GM23338 (cell line): ENCODE measurements around the gene PSMD3. TPM values are rescaled to one million over a fixed set of nuclear protein-coding genes. Genes with fewer than 3 reads are reported as not detected.

Experiments used
- ATAC-seq: fragments of 200-7000 bp; cut with Tn5 transposase; 3 replicates; pipeline ENCODE4 v1.9.1; 2020
- DNase-seq: peaks from one replicate; pipeline ENCODE4 v3.0.0-alpha.2; 2015; ENCODE audit warnings: low spot score
- H2AFZ ChIP-seq: fragments of 200-600 bp; sonication (generic); 2 replicates; pipeline ENCODE4 v1.8.0; 2016; ENCODE audit warnings: antibody characterized with exemption, mild to moderate bottlenecking, moderate library complexity
- H3F3A ChIP-seq: fragments of 200-600 bp; sonication (generic); replicated peaks from 2 replicates; pipeline ENCODE4 v1.8.0; 2017; ENCODE audit warnings: antibody characterized with exemption, mixed run types, low read depth
- H3K27ac ChIP-seq: fragments of 200-600 bp; sonication (generic); 2 replicates; pipeline ENCODE4 v1.6.1; 2016; ENCODE audit warnings: low read depth
- H3K27me3 ChIP-seq: fragments of 200-600 bp; sonication (generic); 2 replicates; pipeline ENCODE4 v1.8.0; 2016; ENCODE audit warnings: mild to moderate bottlenecking, mixed run types, moderate library complexity; ENCODE audit not compliant: insufficient read depth
- H3K36me3 ChIP-seq: fragments of 200-600 bp; sonication (generic); 2 replicates; pipeline ENCODE4 v1.8.0; 2016; ENCODE audit warnings: mild to moderate bottlenecking; ENCODE audit not compliant: insufficient read depth
- H3K4me1 ChIP-seq: fragments of 200-600 bp; sonication (generic); 2 replicates; pipeline ENCODE4 v1.8.0; 2016; ENCODE audit warnings: mild to moderate bottlenecking, moderate library complexity; ENCODE audit not compliant: insufficient read depth
- H3K4me2 ChIP-seq: fragments of 200-600 bp; sonication (generic); 2 replicates; pipeline ENCODE4 v1.7.1; 2017; ENCODE audit warnings: mixed run types
- H3K4me3 ChIP-seq: fragments of 200-600 bp; sonication (generic); 2 replicates; pipeline ENCODE4 v1.6.1; 2016; ENCODE audit warnings: mixed run types
- H3K79me2 ChIP-seq: fragments of 200-600 bp; sonication (generic); replicated peaks from 2 replicates; pipeline ENCODE4 v1.8.0; 2017; ENCODE audit warnings: mild to moderate bottlenecking; ENCODE audit not compliant: insufficient read depth
- H3K9me2 ChIP-seq: fragments of 200-600 bp; sonication (generic); 2 replicates; pipeline ENCODE4 v1.8.0; 2017; ENCODE audit not compliant: insufficient read depth
- H4K20me1 ChIP-seq: fragments of 200-600 bp; sonication (generic); replicated peaks from 2 replicates; pipeline ENCODE4 v1.8.0; 2017; ENCODE audit warnings: mild to moderate bottlenecking; ENCODE audit not compliant: insufficient read depth
- H3K27ac Mint-ChIP-seq: 2 replicates; pipeline ENCODE4 v1.8.0; 2020; ENCODE audit warnings: inconsistent platforms, mild to moderate bottlenecking, moderate library complexity, mixed read lengths
- H3K27me3 Mint-ChIP-seq: 3 replicates; pipeline ENCODE4 v1.8.0; 2022; ENCODE audit warnings: low read depth, mild to moderate bottlenecking, moderate library complexity, mixed read lengths, inconsistent platforms; ENCODE audit not compliant: insufficient read depth, poor library complexity
- H3K36me3 Mint-ChIP-seq: 3 replicates; pipeline ENCODE4 v1.8.0; 2021; ENCODE audit warnings: low read depth, mild to moderate bottlenecking, inconsistent platforms, moderate library complexity, mixed read lengths
- H3K4me1 Mint-ChIP-seq: 3 replicates; pipeline ENCODE4 v1.8.0; 2020; ENCODE audit warnings: mild to moderate bottlenecking, inconsistent platforms, mixed read lengths
- H3K4me3 Mint-ChIP-seq: 3 replicates; pipeline ENCODE4 v1.8.0; 2021; ENCODE audit warnings: moderate library complexity, mild to moderate bottlenecking, inconsistent platforms, mixed read lengths
- H3K9me3 Mint-ChIP-seq: 3 replicates; pipeline ENCODE4 v1.8.0; 2020; ENCODE audit warnings: moderate library complexity, mild to moderate bottlenecking, inconsistent platforms, mixed read lengths
- JUNB ChIP-seq: IDR thresholded peaks from one replicate; pipeline ENCODE4 v1.6.1; 2016; ENCODE audit warnings: antibody characterized with exemption; ENCODE audit not compliant: unreplicated experiment
- STAT1 ChIP-seq: IDR thresholded peaks from one replicate; pipeline ENCODE4 v1.6.1; 2016; ENCODE audit warnings: antibody characterized with exemption; ENCODE audit not compliant: unreplicated experiment
- ZNF331 ChIP-seq: fragments of 250-450 bp; sonication (Bioruptor Pico); IDR thresholded peaks from 2 replicates; pipeline ENCODE4 v1.5.0; 2020; ENCODE audit warnings: low read depth, mild to moderate bottlenecking, moderate library complexity
- polyA plus RNA-seq: library from polyadenylated mRNA; unstranded; fragments of >200 nt; fragmentation: Nextera tagmentation; extraction: Ambion mirVana; gene quantifications from 2 replicates; pipeline ENCODE4 v1.2.1, GENCODE V29; 2016
- total RNA-seq: library from RNA; depleted of rRNA; stranded (reverse); fragments of >200 nt; shearing (Covaris generic); gene quantifications from 2 replicates; pipeline ENCODE4 v1.2.3, GENCODE V29; 2014
- TF ChIP-seq, protein P1 (sequence below), 2 experiments: fragments of 200-600 bp in 1 of 2; sonication (generic) in 1 of 2; conservative IDR thresholded peaks; 2 replicates each; pipeline versions ENCODE4 v1.5.1 to v1.6.1; 2016 to 2017; ENCODE audit warnings: antibody characterized with exemption in 2 of 2, low read depth in 2 of 2, mild to moderate bottlenecking in 2 of 2, moderate library complexity in 1 of 2
- TF ChIP-seq, protein P2 (sequence below): IDR thresholded peaks from 2 replicates; pipeline ENCODE4 v1.6.1; 2016; ENCODE audit warnings: antibody characterized with exemption
- TF ChIP-seq, protein P3 (sequence below): fragments of 250-450 bp; sonication (Bioruptor Pico); IDR thresholded peaks from 2 replicates; pipeline ENCODE4 v1.5.0; 2020; ENCODE audit warnings: mild to moderate bottlenecking, moderate library complexity

Gene PSMD3
- total and polyA plus RNA-seq, 2 experiments from 2014 or later: 112 to 217 TPM

DNA sequence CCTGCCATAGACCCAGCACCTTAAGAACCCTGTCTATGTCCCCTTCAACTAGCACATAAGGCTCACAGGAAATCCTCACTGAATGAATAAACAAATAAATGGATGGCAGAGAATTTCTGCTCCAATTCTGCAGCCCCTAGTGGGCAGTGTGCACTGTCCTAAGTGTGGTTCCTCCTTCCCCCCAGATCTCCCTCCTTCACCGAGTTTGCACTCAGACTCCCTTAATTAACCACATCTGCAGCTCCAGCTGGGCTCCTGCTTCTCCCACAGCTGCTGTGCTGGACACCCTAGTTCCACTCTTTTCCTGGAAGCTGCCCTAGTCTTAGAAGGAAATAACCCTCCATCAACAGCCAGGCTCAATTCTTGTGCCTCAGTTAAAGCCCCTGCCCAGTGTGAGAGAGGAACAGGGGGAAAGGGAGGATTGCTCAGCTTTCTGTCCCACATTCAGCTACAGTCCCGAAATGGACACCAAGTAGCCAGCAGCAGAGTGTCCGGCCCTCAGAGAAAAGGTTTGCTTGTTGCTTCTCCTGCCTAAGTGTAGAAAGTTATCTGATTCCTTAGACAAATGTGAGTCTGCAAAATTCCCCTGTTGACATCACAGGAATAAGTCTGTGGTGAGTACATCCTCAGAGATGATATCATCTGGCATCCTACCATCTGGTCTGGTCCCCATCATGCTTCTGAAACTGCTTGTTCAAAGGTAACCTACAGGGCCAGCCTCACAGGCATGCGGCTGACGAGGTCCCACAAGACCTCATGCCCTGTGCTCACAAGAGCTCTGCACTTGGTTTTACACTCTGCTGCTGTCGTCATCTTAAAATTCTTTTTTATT is 40.8 kb upstream of the PSMD3 start:
- no peaks in the 10 kb centered on the region for H3K9me2 ChIP-seq
- H3K9me3 Mint-ChIP-seq: no peaks in the 10 kb centered on the region
- no peaks in the 10 kb centered on the region for H3K36me3 Mint-ChIP-seq
- no peak for TF ChIP-seq ZNF331 (CRISPR knock-in tag)
- TF ChIP-seq, protein P1, sequence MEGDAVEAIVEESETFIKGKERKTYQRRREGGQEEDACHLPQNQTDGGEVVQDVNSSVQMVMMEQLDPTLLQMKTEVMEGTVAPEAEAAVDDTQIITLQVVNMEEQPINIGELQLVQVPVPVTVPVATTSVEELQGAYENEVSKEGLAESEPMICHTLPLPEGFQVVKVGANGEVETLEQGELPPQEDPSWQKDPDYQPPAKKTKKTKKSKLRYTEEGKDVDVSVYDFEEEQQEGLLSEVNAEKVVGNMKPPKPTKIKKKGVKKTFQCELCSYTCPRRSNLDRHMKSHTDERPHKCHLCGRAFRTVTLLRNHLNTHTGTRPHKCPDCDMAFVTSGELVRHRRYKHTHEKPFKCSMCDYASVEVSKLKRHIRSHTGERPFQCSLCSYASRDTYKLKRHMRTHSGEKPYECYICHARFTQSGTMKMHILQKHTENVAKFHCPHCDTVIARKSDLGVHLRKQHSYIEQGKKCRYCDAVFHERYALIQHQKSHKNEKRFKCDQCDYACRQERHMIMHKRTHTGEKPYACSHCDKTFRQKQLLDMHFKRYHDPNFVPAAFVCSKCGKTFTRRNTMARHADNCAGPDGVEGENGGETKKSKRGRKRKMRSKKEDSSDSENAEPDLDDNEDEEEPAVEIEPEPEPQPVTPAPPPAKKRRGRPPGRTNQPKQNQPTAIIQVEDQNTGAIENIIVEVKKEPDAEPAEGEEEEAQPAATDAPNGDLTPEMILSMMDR (conservative IDR thresholded peaks at IDR 0.05; ENCODE audit: low read depth in 2 of 2): peak; percentile 33 to 43; a peak in 2 of 4 replicates
- no peaks in the 10 kb centered on the region for H3K79me2 ChIP-seq
- H3K27me3 Mint-ChIP-seq: peaks cover 8% of the 10 kb centered on the region
- H3K27ac Mint-ChIP-seq: no peak overlapping the region
- H3K36me3 ChIP-seq: no peaks in the 10 kb centered on the region
- no peak overlapping the region for H3K4me2 ChIP-seq
- H3K27ac ChIP-seq: no peak overlapping the region
- ATAC-seq: peak; percentile 42
- no peaks in the 10 kb centered on the region for H3F3A ChIP-seq
- no peaks in the 10 kb centered on the region for H4K20me1 ChIP-seq
- no peaks in the 10 kb centered on the region for H3K4me1 ChIP-seq
- H2AFZ ChIP-seq: peak overlapping the region; percentile 52; the same call in 1 of the 2 replicates
- H3K4me1 Mint-ChIP-seq: peaks cover 12% of the 10 kb centered on the region
- H3K27me3 ChIP-seq: no peaks in the 10 kb centered on the region
- peak; percentile 34 for DNase-seq
- no peak overlapping the region for H3K4me3 Mint-ChIP-seq
- no peak overlapping the region for H3K4me3 ChIP-seq

DNA sequence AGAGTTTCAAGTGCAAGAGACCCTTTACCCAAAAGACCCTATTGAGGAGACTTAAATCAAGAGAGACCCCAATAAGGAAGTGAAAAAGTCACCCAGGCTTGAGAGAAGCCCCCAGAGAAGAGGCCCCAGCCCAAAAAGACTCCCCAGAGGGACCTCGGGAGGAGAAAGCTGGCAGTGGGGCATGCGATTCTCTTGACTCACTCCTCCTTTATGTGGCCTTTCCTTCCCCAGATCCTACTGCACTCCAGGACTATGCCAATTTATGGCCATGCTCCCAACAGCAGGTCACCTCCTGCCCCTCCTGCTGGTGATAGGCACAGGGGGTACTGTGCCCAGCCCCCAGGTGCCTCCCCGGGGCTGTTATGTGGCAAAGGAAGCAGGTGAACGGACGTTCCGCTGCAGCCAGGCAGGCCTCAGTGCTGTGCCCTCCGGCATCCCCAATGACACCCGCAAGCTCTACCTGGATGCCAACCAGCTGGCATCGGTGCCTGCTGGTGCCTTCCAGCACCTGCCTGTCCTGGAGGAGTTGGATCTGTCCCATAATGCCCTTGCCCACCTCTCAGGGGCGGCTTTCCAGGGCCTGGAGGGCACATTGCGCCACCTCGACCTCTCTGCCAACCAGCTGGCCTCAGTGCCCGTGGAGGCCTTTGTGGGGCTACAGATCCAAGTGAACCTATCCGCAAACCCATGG is 36.8 kb upstream of the PSMD3 start:
- Mint-ChIP-seq H3K9me3 (no peaks in the 10 kb centered on the region), H3K4me3 (no peak overlapping the region; the same call in 2 of the 3 replicates), H3K36me3 (no peaks in the 10 kb centered on the region), H3K4me1 (peaks cover 18% of the 10 kb centered on the region), H3K27ac (no peak overlapping the region), H3K27me3 (peaks cover 17% of the 10 kb centered on the region)
- H3K27ac ChIP-seq: no peak overlapping the region
- H3K79me2 ChIP-seq: no peaks in the 10 kb centered on the region
- no peak overlapping the region for H2AFZ ChIP-seq
- no peak for ATAC-seq
- no peaks in the 10 kb centered on the region for H4K20me1 ChIP-seq
- no peaks in the 10 kb centered on the region for H3K9me2 ChIP-seq
- H3F3A ChIP-seq: no peaks in the 10 kb centered on the region
- H3K36me3 ChIP-seq: no peaks in the 10 kb centered on the region
- H3K4me3 ChIP-seq: no peak overlapping the region
- no peaks in the 10 kb centered on the region for H3K27me3 ChIP-seq
- no peak for DNase-seq
- no peak overlapping the region for H3K4me2 ChIP-seq
- no peaks in the 10 kb centered on the region for H3K4me1 ChIP-seq
- TF ChIP-seq, protein P2, sequence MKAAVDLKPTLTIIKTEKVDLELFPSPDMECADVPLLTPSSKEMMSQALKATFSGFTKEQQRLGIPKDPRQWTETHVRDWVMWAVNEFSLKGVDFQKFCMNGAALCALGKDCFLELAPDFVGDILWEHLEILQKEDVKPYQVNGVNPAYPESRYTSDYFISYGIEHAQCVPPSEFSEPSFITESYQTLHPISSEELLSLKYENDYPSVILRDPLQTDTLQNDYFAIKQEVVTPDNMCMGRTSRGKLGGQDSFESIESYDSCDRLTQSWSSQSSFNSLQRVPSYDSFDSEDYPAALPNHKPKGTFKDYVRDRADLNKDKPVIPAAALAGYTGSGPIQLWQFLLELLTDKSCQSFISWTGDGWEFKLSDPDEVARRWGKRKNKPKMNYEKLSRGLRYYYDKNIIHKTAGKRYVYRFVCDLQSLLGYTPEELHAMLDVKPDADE: no peak
- TF ChIP-seq, protein P3, sequence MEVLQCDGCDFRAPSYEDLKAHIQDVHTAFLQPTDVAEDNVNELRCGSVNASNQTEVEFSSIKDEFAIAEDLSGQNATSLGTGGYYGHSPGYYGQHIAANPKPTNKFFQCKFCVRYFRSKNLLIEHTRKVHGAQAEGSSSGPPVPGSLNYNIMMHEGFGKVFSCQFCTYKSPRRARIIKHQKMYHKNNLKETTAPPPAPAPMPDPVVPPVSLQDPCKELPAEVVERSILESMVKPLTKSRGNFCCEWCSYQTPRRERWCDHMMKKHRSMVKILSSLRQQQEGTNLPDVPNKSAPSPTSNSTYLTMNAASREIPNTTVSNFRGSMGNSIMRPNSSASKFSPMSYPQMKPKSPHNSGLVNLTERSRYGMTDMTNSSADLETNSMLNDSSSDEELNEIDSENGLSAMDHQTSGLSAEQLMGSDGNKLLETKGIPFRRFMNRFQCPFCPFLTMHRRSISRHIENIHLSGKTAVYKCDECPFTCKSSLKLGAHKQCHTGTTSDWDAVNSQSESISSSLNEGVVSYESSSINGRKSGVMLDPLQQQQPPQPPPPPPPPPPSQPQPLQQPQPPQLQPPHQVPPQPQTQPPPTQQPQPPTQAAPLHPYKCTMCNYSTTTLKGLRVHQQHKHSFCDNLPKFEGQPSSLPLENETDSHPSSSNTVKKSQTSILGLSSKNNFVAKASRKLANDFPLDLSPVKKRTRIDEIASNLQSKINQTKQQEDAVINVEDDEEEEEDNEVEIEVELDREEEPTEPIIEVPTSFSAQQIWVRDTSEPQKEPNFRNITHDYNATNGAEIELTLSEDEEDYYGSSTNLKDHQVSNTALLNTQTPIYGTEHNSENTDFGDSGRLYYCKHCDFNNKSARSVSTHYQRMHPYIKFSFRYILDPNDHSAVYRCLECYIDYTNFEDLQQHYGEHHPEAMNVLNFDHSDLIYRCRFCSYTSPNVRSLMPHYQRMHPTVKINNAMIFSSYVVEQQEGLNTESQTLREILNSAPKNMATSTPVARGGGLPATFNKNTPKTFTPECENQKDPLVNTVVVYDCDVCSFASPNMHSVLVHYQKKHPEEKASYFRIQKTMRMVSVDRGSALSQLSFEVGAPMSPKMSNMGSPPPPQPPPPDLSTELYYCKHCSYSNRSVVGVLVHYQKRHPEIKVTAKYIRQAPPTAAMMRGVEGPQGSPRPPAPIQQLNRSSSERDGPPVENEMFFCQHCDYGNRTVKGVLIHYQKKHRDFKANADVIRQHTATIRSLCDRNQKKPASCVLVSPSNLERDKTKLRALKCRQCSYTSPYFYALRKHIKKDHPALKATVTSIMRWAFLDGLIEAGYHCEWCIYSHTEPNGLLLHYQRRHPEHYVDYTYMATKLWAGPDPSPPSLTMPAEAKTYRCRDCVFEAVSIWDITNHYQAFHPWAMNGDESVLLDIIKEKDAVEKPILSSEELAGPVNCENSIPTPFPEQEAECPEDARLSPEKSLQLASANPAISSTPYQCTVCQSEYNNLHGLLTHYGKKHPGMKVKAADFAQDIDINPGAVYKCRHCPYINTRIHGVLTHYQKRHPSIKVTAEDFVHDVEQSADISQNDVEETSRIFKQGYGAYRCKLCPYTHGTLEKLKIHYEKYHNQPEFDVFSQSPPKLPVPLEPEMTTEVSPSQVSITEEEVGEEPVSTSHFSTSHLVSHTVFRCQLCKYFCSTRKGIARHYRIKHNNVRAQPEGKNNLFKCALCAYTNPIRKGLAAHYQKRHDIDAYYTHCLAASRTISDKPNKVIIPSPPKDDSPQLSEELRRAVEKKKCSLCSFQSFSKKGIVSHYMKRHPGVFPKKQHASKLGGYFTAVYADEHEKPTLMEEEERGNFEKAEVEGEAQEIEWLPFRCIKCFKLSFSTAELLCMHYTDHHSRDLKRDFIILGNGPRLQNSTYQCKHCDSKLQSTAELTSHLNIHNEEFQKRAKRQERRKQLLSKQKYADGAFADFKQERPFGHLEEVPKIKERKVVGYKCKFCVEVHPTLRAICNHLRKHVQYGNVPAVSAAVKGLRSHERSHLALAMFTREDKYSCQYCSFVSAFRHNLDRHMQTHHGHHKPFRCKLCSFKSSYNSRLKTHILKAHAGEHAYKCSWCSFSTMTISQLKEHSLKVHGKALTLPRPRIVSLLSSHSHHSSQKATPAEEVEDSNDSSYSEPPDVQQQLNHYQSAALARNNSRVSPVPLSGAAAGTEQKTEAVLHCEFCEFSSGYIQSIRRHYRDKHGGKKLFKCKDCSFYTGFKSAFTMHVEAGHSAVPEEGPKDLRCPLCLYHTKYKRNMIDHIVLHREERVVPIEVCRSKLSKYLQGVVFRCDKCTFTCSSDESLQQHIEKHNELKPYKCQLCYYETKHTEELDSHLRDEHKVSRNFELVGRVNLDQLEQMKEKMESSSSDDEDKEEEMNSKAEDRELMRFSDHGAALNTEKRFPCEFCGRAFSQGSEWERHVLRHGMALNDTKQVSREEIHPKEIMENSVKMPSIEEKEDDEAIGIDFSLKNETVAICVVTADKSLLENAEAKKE (CRISPR knock-in tag): no peak
- no peak for TF ChIP-seq ZNF331 (CRISPR knock-in tag)
- no peak for TF ChIP-seq JUNB
- TF ChIP-seq STAT1: no peak
